RWPE2 (cell line): ENCODE data around the gene CHD6.
A peak's percentile ranks its signal among the peaks of the same experiment; 100 is the strongest.

ENCODE experiments used
- ATAC-seq: fragments of 200-7000 bp; cut with Tn5 transposase; 3 replicates; pipeline ENCODE4 v1.9.1; 2021; ENCODE audit warnings: low read depth
- DNase-seq: peaks from one replicate; pipeline ENCODE4 v3.0.0-alpha.2; 2020; ENCODE audit warnings: low spot score
- H3K27ac ChIP-seq: fragments of 450-650 bp; 2 replicates; pipeline ENCODE4 v1.5.1; 2017; ENCODE audit warnings: mild to moderate bottlenecking; ENCODE audit not compliant: poor library complexity, severe bottlenecking
- H3K27me3 ChIP-seq: fragments of 250-450 bp; sonication (Bioruptor Pico); 2 replicates; pipeline ENCODE4 v1.5.1; 2021; ENCODE audit warnings: mild to moderate bottlenecking, moderate library complexity; ENCODE audit not compliant: insufficient read depth, poor library complexity, severe bottlenecking
- H3K36me3 ChIP-seq: fragments of 250-450 bp; sonication (Bioruptor Pico); 2 replicates; pipeline ENCODE4 v1.5.1; 2020; ENCODE audit warnings: low read depth, mild to moderate bottlenecking, moderate library complexity
- H3K4me1 ChIP-seq: fragments of 250-450 bp; sonication (Bioruptor Pico); 2 replicates; pipeline ENCODE4 v1.5.1; 2021; ENCODE audit warnings: mild to moderate bottlenecking, moderate library complexity; ENCODE audit not compliant: insufficient read depth, poor library complexity, severe bottlenecking
- H3K4me3 ChIP-seq: fragments of 250-450 bp; sonication (Bioruptor Pico); 2 replicates; pipeline ENCODE4 v1.5.1; 2021; ENCODE audit warnings: mild to moderate bottlenecking, moderate library complexity; ENCODE audit not compliant: severe bottlenecking
- H3K9me3 ChIP-seq: fragments of 250-450 bp; sonication (Bioruptor Pico); 2 replicates; pipeline ENCODE4 v1.5.1; 2021; ENCODE audit warnings: mild to moderate bottlenecking, moderate library complexity; ENCODE audit not compliant: severe bottlenecking
- TF ChIP-seq, protein P1 (sequence below): fragments of 450-650 bp; IDR thresholded peaks from one replicate; pipeline ENCODE4 v1.5.1; 2017; ENCODE audit warnings: mild to moderate bottlenecking, moderate library complexity; ENCODE audit not compliant: poor library complexity, severe bottlenecking

The CHD6 gene

DNA sequence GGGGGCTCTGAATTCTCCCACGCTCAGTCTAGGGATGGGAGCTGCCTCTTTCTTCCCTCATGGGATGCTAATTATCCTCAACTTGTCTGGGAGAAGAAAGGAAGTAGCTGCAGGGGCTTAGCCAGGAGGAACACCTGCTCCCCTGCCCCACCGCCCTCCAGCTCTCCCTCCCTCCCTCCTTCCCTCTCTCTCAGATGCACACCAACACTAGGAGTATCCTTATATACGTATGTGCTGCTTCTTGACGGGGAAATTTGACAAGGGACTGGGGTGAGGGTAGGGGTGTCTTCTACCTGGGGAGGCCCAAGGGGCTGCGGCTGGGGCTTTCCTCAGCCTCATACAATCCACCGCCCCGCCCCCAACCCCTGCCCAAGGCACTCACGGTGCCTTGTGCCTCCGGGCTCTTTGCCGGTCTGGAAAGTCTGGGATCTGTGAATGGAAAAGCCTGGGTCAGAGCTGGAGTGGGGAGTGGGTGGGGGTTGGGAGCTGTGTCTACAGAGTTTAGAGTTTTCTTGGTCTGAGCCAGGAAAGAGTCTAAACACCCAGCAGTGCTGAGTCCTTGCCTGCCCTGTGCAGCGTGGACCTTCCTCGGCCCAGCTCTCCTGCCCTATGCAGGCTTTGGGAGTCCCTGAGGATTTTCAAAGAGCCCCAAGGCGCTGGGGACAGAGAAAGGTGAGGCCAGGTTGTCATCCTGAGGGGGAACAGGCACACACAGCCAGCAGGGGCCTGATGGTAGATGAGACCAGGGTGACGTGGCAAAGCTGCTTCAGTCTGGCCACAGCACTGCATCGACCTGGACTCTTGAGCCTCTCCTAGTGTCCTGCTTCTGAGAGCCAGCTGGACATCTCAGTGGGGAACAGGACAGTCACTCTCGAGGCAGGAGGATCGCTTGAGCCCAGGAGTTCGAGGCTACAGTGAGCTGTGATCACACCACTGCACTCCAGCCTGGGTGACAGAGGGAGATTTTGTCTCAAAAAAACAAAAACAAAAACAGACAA is 222.2 kb downstream of the CHD6 start:
- ATAC-seq (peak; percentile 3; the same call in 2 of the 3 replicates), DNase-seq (peak; percentile 84)

DNA sequence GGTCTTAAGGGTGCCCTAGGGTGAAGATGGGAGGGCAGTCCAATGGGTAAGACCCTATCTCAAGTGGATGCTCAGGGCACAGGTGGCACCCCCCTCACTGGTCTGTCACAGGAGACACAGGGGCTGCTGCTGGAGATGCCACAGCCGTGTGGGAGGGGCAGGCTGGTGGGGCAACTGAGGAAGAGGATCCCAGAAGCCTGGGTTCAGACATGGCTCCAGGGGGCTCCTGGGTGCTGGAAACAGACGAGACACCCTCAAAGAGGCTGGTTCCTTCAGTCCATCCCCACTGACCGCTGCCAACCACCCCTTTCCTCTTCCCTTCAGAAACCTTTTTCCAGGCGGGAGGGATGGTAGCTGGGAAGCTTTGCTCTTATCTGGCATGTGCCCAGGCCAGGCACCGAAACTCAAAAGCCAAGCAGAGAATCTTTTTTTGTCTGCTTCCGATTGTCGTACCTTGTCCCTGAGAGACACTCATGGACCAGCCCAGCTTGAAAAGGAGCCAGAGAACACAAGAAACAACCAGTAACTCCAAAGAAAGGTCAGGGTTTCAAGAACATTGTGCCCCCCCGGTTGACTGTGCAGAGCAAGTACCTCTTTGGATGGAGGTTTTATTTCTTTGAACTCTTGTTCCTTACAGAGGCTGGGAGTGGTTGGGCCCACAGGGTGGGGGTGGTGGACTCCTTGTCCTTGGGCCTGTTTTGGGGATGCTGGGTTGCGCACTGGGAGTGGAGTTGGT is 223.1 kb downstream of the CHD6 start:
- Histone ChIP-seq H3K27ac (no peak overlapping the region), H3K4me1 (peaks cover 6% of the 10 kb centered on the region), H3K36me3 (no peaks in the 10 kb centered on the region), H3K4me3 (no peak overlapping the region), H3K27me3 (no peaks in the 10 kb centered on the region), H3K9me3 (no peaks in the 10 kb centered on the region)
- TF ChIP-seq, protein P1, sequence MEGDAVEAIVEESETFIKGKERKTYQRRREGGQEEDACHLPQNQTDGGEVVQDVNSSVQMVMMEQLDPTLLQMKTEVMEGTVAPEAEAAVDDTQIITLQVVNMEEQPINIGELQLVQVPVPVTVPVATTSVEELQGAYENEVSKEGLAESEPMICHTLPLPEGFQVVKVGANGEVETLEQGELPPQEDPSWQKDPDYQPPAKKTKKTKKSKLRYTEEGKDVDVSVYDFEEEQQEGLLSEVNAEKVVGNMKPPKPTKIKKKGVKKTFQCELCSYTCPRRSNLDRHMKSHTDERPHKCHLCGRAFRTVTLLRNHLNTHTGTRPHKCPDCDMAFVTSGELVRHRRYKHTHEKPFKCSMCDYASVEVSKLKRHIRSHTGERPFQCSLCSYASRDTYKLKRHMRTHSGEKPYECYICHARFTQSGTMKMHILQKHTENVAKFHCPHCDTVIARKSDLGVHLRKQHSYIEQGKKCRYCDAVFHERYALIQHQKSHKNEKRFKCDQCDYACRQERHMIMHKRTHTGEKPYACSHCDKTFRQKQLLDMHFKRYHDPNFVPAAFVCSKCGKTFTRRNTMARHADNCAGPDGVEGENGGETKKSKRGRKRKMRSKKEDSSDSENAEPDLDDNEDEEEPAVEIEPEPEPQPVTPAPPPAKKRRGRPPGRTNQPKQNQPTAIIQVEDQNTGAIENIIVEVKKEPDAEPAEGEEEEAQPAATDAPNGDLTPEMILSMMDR, result no peak
- ATAC-seq (no peak), DNase-seq (no peak)

More for the DNA sequence above, 222.2 kb downstream of the CHD6 start:
- Histone ChIP-seq H3K27me3 (no peaks in the 10 kb centered on the region), H3K4me3 (no peak overlapping the region), H3K36me3 (no peaks in the 10 kb centered on the region), H3K4me1 (peaks cover 6% of the 10 kb centered on the region), H3K27ac (no peak overlapping the region), H3K9me3 (no peaks in the 10 kb centered on the region)
- TF ChIP-seq, protein P1, result no peak

DNA sequence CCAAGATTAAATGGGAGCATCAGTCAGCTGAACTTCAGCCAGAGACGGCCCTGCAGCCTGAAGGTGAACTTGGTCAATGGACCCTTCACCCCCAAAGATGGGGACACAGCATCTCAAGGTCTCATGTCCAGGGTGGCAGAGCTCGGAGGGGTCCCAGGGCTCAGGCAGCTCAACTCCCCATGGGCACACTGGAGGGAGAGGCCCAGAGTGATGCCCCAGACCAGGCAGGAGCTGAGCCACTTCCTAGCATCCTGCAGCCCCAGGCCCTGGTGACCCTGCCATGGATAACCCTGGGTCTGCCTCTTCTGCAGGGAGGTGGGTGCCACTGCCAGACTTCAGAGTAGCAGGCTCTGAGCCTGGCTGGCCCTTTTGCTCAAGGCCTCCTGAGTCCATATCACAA is 224.1 kb downstream of the CHD6 start:
- DNase-seq (no peak), ATAC-seq (no peak)
- Histone ChIP-seq H3K27me3 (no peaks in the 10 kb centered on the region), H3K4me3 (no peak overlapping the region), H3K4me1 (peaks cover 6% of the 10 kb centered on the region), H3K9me3 (no peaks in the 10 kb centered on the region), H3K36me3 (no peaks in the 10 kb centered on the region), H3K27ac (no peak overlapping the region)
- TF ChIP-seq, protein P1, result no peak

DNA sequence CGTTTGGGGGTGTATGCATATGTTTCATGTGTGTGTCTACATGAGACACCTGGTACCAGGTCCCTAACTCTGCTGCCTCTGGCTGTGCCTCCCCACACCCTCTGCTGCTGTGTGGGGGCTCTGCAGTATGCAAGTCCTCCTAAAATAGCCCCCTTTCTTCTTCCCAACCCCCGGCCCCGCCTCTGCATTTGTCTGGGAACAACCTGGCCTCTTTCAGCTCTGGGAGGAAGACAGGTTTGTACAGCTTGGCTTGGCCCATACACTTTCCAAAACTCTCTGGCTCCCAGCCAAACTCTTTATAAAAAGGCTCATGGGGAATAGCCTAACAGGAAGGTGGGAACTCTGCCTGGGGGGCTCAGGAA is 224.5 kb downstream of the CHD6 start:
- Histone ChIP-seq H3K9me3 (no peaks in the 10 kb centered on the region), H3K4me1 (peaks cover 6% of the 10 kb centered on the region), H3K27me3 (no peaks in the 10 kb centered on the region), H3K27ac (no peak overlapping the region), H3K36me3 (no peaks in the 10 kb centered on the region), H3K4me3 (no peak overlapping the region)
- TF ChIP-seq, protein P1, result no peak
- no peak for DNase-seq
- ATAC-seq, result no peak
